ENCODE results near the gene ALG14. TPM values are rescaled to one million over a fixed set of nuclear protein-coding genes. Genes with fewer than 3 reads are reported as not detected.

The ALG14 gene
- total and polyA plus RNA-seq, 11 donors: 0.56 to 4.7 (median 3.2) TPM

GRCh38 chr1:94970783-94971182 lies 102.0 kb downstream of the ALG14 start:
- ATAC-seq: no peak
- no peaks in the 10 kb centered on the region for H3K9me3 ChIP-seq
- TF ChIP-seq, protein P1, sequence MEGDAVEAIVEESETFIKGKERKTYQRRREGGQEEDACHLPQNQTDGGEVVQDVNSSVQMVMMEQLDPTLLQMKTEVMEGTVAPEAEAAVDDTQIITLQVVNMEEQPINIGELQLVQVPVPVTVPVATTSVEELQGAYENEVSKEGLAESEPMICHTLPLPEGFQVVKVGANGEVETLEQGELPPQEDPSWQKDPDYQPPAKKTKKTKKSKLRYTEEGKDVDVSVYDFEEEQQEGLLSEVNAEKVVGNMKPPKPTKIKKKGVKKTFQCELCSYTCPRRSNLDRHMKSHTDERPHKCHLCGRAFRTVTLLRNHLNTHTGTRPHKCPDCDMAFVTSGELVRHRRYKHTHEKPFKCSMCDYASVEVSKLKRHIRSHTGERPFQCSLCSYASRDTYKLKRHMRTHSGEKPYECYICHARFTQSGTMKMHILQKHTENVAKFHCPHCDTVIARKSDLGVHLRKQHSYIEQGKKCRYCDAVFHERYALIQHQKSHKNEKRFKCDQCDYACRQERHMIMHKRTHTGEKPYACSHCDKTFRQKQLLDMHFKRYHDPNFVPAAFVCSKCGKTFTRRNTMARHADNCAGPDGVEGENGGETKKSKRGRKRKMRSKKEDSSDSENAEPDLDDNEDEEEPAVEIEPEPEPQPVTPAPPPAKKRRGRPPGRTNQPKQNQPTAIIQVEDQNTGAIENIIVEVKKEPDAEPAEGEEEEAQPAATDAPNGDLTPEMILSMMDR (IDR thresholded peaks at IDR 0.05): no peak
- no peak for TF ChIP-seq POLR2A (IDR thresholded peaks at IDR 0.05)
- no peaks in the 10 kb centered on the region for H3K36me3 ChIP-seq
- WGBS, 4 donors: 66 to 81% (median 76%) methylated on average over 2 of the region's 2 CpGs
- no peak for DNase-seq
- no peak overlapping the region for H3K4me3 ChIP-seq
- peaks cover 0 to 39% (median 25%) of the 10 kb centered on the region in 12 donors for H3K4me1 ChIP-seq
- H3K27me3 ChIP-seq: no peaks in the 10 kb centered on the region
- intact Hi-C loops (cut with DNase I): loop anchor here in 1 of 10 donors (5.0 kb wide), 1 partner anchor 37 kb away; no protein-coding TSS in a partner anchor
- peak overlapping the region in 7 of 12 donors; percentile 14 to 67 (median 33) for H3K27ac ChIP-seq

DNA sequence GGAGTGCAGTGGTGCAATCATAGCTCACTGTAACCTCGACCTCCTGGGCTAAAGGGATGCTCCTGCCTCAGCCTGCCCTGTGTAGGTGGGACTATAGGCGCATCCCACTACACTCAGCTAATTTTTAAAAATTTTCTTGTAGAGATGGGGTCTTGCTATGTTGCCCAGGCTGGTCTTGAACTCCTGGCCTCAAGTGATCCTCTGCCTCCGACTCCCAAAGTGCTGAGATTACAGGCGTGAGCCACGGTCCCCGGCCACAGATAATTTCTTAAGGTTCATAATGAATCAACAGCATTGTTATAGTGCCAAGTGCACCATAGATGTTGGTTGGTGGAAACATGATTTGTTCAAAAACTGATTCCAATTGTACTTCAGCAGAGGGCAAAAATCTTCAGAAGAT lies 103.6 kb downstream of the ALG14 start:
- Histone ChIP-seq H3K27me3 (no peaks in the 10 kb centered on the region), H3K4me3 (no peak overlapping the region), H3K4me1 (peaks cover 0 to 28% (median 22%) of the 10 kb centered on the region in 12 donors), H3K27ac (no peak overlapping the region), H3K9me3 (no peaks in the 10 kb centered on the region), H3K36me3 (no peaks in the 10 kb centered on the region)
- WGBS, 4 donors: 91 to 99% (median 97%) methylated on average over 6 of the region's 6 CpGs
- intact Hi-C loops (cut with DNase I): loop anchor here in 1 of 10 donors (10.0 kb wide), 1 partner anchor 66 kb away; no protein-coding TSS in a partner anchor
- ATAC-seq (no peak), DNase-seq (no peak)
- TF ChIP-seq, protein P1 (IDR thresholded peaks at IDR 0.05): no peak
- no peak for TF ChIP-seq POLR2A (IDR thresholded peaks at IDR 0.05)

- Histone ChIP-seq H3K4me3 (no peak overlapping the region), H3K4me1 (peaks cover 0 to 31% (median 12%) of the 10 kb centered on the region in 12 donors), H3K9me3 (no peaks in the 10 kb centered on the region), H3K36me3 (no peaks in the 10 kb centered on the region), H3K27me3 (no peaks in the 10 kb centered on the region), H3K27ac (no peak overlapping the region)
- intact Hi-C loops (cut with DNase I): loop anchor here in 1 of 10 donors (10.0 kb wide), 1 partner anchor 69 kb away; no protein-coding TSS in a partner anchor
- no peak for DNase-seq
- 92 to 98% (median 93%) methylated on average over 1 of the region's 1 CpG for WGBS, 4 donors
- no peak for ATAC-seq
- TF ChIP-seq POLR2A (IDR thresholded peaks at IDR 0.05): no peak
- TF ChIP-seq, protein P1 (IDR thresholded peaks at IDR 0.05): no peak
Measured at GRCh38 chr1:94966033-94966432, 106.7 kb downstream of the ALG14 start.

- Histone ChIP-seq H3K9me3 (no peaks in the 10 kb centered on the region), H3K27ac (no peak overlapping the region), H3K4me3 (no peak overlapping the region), H3K4me1 (peaks cover 0 to 25% (median 7%) of the 10 kb centered on the region in 12 donors), H3K36me3 (no peaks in the 10 kb centered on the region), H3K27me3 (no peaks in the 10 kb centered on the region)
- TF ChIP-seq POLR2A (IDR thresholded peaks at IDR 0.05): no peak
- TF ChIP-seq, protein P1 (IDR thresholded peaks at IDR 0.05): no peak
- DNase-seq (no peak), ATAC-seq (no peak)
- intact Hi-C loops (cut with DNase I): loop anchor here in 3 of 10 donors (5.0 to 10.0 kb wide), 2 partner anchors 37 to 71 kb away; partner anchors contain the start of gene CNN3 (in 2 of the 3)
- 82 to 85% (median 83%) methylated on average over 8 of the region's 8 CpGs for WGBS, 4 donors
Measured at GRCh38 chr1:94963864-94964263, 108.9 kb downstream of the ALG14 start.
